ENCODE results near the gene ZFYVE27.

ZFYVE27 gene

DNA sequence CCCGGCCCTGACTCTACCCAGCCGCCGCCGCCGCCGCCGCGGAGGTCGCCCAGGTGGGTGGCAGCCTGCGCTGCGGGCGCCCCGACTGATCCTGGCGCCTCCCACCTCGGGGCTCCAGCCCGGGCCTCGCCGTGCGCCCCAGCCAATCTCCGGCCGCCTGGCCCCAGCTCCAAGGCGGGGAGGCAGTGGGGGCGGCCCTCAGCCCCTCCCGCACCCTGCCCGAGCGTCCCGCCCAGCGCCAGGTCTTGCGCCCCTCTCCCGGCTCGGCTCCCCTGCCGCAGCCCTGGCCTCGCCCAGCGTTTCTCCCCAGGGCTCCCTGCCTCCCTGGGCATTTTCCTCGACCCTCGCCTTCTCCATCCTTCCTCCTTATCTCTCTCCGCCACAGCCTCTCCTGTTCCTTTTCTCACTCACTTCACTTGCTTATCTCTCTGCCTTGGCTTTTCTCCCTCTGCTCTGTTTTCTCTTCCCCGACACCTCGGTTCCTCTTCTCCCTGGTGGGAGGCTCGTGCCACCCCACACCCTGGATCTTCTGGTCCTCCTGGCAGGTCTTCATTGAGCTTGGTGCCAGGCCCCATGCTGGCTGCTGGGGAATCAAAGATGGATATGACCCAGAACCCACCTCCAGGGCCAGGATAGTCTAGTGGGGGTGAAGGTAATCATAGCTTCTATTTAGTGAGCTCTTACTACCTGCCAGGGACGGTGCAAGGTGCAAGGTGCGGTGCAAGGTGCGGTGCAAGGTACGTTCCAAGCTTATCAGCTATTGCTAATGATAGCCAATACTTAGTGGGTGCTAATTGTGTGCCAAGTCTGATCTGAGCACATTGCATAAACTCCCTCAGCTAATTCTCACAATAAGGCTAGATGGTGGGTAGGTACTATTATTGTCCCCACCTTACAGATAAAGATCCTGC, 35.2 kb downstream of the ZFYVE27 start, which contains the start of gene SFRP5:
Gene SFRP5 (minus strand): TSS at position 87 of the 911 bp plus-strand sequence. CDS start 166 bp downstream, outside the sequence.
- no peak for DNase-seq

DNA sequence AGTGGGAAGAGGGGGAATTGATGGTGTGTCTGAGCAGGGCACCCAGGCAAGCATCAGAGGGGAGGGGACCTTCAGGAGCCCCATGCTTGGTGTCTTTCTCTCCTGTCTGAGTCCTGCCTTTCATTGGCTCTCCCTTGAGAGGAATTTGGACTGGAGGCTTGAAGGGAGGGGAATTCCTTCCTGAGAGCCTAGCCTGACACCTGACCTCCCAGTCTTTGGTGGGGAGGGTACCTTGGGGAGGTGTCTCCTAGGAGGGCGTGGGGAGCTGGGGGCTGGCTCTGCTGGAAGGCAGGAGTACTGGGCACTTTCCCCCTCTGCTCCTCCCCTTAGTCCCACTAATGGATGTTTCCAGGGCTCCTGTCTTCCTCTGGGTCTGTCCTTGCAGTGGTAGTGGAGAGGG, 36.2 kb downstream of the ZFYVE27 start:
- DNase-seq: no peak

DNA sequence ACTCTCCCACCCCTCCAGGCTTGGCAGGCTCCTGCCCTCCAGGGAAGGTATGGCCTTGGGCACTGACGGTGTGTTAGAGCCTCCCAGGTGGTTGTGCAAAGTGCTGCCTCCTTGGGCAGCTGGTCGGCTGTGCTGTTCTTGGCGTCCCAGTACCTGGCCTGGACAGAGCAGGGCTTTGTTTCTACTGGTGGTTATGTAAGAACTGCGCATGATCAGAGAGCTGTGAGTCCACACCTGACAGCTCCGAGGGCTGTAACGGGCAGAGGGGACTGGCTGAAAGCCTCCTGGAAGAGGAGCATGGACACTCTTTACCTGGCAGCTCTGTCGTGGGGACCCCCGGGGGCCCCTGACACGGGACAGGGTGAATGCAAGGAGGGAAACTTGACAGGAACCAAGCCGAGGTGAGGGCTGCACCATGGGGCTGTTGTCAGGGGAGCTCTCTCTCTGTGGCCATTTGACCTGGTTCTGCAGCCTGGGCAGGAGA, 37.9 kb downstream of the ZFYVE27 start:
- no peak for DNase-seq

DNA sequence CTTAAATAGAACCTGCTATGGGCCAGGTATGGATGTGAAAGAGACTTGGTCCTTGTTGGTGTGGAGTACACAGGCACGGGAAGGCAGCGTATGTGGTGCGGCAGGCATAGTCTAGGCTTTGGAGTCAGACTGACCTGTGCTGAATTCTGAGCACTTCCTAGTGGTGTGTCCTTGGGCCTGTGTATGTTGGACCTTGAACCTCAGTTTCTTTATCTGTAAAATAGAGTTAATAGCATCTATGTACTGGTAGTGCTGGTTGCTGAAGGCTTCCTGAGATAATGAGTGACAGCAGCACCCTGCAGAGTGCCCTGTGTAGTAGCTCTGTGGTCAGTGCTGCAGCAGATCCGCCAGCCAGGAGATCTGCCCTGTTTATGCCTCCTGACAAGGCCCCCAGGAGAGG, 40.2 kb downstream of the ZFYVE27 start:
- DNase-seq: no peak

DNA sequence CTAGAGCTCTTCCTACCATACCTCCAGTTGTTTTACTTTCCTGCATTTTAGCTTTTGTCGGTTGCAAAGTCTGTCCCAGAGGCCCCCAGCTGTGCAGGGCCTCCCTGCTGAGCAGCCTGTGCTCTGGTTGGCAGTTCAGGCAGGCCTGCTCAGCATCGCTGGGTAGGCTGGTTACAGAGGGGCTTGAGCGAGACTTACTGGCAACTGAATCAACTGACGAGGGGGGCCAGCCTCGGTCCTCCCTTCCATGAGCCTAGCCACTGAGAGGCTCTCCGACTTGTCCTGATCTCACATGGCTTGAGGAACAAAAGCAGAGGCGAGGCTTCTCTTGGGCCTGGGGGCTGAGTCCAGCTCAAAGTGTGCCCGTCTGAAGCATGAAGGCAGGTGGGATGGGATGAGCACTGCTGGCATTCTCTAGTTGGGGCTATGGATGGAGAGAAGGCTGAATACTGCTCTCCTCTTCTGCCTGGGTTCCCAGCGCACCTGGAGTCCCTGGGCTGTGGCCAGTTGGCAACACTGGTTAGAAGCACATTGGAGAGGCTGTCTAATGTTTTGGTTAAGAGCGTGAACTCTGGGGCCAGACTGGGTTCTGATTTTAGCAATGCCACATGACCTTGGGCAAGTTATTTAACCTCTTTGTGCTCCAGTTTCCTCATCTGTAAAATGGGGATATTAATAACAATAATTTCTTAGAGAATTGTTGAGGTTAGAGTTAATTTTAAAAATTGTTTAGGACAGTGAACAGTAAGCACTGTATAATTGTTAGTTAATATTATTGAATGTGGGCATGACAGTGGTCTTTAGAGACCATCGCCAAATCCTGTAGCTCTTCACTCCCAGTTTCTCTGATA, 41.7 kb downstream of the ZFYVE27 start:
- DNase-seq: no peak

DNA sequence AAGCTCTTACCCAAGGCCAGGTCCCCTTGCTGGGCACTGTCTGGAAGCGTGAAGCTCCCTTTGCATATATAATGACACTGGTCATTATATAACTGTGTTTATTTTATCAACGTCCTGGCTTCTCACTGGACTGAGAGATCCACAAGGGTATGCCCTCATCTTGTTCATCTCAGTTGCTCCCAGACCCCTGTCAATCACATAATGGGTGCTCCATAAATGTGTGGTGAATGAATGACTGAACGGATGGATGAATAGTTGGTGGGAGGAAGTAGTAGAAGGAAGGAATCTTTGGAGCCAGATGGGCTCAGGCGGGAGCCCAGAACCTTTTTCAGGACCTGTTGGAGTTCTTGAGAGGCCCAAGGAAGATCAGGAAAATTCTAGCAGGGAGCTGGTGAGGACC, 42.6 kb downstream of the ZFYVE27 start:
- no peak for DNase-seq

DNA sequence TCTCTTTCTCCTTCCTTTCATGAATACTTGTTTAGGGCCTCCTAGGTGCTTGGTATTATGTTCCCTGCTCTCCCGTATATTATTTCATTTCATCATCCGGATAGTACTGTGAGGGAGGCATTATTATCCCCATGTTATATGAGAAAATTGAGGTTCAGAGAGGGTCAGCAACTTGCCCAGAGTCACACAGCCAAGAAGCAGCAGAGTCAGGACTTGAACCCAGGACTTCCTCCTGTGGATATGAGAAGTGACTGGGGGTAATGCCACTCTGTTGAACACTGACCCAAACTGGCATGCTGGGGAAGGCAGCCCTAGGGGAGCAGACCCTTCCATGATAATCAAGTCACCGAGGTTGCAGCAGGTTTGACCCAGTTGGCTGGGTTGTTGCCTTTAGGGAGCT, 43.0 kb downstream of the ZFYVE27 start:
- DNase-seq: no peak

DNA sequence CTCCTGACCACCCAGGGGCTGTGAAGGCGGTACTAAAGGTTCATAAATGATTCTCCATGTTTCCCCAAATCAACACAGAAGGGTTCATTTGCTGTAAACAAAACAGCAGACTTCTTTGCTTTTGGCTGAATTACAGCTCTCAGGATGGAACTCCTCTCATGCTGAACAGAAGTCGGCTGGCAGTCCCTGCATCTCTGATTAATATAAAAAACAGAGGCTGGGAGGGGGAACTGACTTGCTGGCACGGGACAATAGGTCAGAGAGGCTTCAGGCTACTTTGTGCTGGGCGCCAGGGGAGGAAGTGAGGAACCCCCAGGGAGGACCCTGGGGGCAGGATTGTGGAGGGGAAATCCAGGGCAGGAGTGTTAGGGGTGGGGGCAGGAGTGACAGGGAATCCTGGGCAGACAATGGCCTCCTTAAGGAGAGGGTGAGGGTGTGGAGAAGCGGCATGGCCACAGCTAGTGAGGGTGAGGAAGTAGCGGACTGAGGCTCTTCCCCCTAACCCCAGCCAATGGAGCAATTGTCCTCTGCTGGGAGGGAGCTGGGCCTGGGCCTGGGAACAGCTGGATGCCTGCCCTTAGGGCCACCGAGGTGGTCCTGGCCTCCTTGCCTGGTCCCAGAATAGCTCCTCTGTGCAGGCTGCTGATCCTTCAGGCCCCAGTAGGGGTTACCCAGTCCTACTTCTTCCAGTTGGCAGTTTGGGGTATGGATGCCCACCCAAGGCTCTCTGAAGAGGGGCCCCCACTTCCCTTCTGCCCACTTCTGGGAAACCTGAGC, 44.1 kb downstream of the ZFYVE27 start:
- DNase-seq: no peak

DNA sequence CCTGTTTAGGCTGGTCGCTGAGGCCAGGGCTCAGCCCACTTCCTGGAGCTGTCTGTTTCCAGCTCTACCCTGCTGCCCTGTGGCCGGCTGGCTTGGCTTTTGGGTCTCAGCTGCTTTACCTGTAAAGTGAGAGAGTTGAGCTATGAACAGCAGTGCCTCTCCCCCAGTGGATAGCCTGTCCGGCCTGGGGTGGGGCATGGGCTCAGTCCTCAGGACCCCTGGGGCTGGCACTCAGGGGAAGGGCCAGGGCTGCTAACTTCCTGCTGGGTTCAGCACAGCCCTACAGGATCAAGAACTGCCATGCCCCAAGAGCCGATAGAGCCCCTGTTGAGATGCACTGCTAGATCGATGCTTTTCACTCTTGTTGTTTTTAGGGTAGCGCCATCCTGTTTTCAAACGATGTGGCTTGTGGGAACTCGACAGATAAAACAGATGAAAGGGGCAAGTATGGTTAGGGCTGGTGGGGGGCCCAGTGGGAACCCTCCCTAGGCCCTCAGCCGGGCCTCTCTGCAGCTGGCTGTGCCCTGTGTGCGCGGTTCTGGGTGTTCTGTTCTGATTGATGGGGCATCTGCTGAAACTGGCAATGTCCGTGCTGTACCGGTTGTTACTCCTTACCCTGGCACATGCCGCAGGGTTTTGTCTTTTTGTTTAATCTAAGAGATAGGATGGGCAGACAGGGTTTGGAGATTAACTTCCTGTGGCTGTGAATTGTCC, 44.8 kb downstream of the ZFYVE27 start:
- DNase-seq: no peak

DNA sequence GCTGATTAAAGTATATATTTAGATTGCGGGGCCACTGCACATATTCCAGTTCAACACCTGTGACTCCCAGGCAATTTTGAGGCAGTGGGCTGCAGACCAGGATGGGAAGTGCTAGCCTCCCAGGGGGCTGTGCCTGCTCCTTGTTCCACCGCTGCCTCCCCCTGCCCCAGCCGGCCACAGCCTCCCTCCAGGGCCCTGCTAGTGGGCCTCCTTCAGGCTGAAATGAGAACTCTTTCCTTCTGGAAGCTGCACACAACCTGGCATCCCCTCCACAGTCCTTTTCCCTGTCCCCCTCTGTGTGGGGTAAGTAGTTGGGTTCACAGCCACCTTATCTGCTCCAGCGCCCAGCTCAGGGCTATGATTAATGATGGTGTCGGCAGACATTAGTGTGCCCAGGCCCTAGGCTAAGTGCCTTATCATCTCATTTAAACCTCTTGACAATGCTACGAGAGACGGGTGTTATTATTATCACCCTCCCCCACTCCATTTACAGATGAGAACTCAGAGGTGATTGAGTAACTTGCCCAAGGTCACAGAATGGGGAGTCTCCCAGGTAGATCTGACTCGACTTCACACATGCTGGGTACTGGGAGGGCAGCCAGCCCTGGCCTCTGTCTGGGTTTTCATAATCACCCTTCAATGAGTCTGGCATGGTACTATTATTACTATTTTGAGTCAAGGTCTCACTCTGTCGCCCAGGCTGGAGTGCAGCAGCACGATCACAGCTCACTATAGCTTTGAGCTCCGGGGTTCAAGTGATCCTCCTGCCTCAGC, 45.7 kb downstream of the ZFYVE27 start:
- no peak for DNase-seq

DNA sequence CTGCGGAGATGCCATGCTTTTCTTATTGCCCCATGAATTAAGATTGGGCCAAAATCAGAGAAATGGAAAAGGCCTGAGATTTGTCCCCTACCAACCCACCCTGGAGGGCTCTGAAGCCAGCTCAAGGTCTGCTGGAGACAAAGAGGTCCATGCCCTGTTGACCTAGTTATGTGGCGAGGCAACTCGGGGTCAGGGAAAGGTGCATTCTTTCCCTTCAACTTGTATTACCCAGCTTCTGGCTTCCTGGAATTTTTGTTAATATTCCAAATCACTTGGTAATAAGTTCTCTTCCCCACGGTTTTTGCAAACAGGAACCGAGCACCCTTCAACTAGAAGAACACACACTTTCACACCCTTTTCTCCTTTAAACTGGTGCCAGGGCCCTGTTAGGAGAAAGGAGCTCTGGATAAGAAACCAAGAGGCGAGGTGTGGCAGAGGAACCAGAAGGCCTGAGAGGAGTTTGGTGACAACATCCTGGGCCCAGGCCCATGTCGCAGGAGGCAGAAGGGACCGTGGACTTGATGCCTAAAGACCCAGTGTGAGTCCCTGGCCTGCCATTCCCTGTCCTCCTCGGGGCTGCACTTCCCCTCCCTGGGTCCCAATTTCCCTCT, 47.4 kb downstream of the ZFYVE27 start:
- DNase-seq: no peak

DNA sequence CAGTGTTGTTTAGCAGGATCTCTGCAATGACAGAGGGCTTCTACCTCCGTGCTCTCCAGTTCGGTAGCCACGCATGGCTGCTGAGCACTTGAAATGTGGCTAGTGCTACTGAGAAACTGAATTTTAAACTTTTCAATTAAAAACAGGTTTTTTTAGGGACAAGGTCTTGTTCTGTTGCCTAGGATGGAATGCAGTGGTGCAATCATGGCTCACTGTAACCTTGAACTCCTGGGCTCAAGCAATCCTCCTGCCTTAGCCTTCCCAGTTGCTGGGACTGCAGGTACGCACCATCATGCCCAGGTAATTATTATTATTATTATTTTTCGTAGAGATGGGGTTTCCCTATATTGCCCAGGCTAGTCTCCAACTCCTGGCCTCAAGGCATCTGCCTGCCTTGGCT, 48.3 kb downstream of the ZFYVE27 start:
- DNase-seq: no peak

DNA sequence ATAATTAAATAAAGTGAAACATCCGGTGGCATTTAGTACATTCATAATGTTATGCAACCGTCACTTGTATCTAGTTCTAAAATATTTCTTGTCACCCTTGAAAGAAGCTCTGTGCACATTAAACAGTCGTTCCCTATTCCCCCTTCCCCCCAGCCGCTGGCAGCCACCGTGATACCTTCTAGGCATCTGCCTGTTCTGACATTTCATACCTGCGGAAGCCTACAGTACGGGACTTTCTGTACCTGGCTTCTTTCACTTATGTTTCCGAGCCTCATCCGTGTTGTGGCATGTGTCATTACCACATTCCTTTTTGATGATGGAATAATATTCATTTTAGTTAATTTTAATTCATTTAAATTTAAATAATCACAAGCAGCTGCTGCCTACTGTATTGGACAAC, 48.8 kb downstream of the ZFYVE27 start:
- no peak for DNase-seq

DNA sequence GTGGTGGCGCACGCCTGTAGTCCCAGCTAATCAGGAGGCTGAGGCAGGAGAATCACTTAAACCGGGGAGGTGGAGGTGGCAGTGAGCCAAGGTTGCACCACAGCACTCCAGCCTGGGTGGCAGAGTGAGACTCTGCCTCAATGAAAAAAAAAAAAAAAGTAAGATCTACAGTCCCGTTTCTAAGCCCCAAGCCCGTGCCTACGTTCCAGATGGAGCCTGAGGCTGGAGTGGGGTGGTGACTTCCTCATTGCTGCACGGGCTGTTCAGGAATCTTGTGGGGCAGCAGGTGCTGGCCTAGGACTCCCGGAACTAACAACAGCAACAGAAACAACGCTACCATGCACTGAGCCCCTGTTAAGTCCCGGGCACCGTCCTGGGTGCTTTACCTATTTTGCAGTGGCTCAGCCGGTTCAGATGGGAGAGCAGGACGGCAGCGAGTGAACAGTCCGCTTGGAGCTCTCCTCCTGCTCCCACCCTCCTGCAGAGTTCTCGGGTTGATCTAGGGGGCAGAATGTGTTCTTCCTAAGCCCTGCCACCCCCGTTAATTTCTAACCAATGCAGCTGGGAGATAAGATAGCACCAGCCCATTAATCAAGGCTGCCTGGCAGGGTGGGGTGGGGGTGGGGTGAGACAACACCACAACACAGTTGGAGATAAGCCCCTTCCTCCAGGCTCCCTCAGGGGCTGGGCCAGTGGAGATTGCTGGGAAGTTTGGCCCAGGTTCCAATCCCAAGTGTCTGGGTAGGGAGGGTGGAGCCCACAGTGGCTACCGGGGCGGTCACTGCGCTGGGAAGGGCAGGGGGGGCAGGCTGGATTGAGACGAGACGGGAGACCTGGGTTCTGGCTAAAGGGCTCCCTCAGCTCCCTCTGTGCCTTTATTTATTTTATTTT, 51.9 kb downstream of the ZFYVE27 start:
- no peak for DNase-seq

DNA sequence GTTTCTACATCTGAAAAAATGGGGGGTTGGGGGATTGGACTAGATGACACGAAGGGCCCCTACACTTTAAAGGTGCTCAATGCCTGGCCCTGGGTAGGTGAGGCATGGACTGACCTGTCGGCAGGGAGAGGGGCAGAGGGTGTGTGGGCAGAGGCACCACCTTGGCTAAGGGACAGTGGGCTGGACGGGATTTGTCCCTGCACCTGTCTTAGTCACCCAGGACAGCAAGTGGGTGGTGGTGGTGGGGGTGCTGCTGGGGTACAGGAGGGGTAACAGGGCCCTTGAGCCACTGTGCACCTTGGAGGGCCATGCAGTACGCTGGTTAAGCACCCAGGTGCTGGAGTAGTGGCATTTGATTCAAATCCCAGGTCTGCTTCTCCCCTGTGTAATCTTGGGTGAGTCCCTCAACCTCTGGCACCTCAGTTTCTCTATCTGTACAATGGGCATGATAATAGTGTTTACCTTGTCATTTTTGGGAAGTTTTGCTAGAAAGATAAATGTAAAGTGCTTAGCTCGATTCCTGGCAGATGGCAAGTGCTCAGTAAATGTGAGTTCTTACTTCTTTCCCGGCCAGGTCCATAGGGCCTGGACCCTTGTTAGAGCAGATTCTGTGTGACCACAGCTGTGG, 53.0 kb downstream of the ZFYVE27 start:
- no peak for DNase-seq

DNA sequence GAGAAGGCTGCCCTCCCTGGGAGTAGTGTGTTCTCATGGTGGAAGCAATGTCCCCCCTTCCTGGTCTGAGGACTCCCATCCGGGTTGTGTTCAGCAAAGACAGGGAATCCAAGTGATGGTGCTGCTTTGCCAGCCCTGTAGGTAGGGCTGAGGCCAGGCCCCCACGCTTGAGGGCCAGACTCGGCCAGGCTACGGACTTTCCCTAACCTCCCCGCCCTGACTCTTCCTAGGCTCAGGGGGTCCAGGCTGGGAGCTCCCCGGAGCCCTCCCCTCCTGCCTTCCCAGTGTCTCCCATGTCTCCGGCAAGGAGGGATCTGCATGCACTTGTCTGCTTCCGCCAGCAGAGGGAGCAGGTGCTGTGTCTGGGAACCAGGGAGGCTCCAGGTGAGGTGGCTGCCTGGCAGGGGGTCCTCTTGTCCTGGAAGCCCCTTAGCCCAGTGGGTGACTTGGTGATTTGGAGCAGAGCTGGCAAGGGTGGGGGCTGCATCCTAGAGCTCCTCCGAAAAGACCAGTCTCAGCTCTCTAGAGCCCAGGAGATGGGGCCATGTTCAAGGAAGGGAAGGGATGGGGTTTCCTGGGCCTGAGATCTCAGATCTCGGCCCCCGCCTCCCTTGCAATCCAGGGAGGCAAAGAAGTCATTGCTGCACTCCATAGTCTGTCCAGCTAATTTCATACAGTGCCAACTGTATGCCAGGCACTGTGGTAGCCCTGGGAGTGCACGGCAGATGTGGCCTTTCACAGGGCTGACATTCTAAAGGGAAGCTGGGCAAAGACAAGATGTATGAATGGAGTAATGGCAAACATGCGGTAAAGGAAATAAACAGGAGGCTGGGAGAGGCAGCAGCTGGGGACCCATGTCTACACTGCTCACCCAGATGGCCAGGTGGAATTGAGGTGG, 55.1 kb downstream of the ZFYVE27 start:
- peak; percentile 80 for DNase-seq

DNA sequence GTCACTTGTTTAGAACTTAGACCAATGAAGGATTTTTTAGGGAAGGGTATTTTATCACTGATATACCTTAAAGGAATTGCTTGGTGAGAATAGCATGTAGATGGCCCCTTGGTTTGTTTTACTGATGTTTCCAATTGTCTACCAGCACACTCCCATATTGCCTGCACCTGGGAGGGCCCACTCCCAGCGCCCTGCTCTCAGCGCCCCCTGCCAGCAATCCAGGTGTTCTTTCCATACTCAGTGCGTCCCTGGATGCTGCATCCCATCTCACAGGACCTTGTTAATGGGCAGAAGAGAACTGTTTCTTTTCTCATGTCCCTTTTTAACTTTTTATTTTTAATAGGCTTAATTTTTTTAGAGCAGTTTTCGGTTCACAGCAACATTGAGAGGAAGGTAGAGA, 59.0 kb downstream of the ZFYVE27 start:
- no peak for DNase-seq

DNA sequence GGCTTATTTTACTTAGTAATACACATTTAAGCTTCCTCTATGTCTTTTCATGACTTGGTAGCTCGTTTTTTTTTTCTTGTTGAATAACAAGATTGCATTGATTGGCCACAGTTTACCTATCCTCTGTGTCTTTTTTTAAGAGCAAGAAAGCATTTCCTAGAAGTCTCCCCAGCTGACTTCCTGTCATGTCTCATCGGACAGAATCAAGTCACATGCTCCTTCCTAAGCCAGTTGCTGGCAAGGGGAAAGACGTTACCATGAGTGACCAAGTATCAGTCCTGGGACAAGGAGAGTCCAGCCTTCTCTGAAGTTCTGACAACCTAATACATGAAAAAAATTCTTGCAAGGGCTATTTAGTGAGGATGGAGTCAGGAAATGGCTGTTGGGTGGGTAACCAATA, 59.7 kb downstream of the ZFYVE27 start:
- peak; percentile 15 for DNase-seq

Data from stimulated activated CD4-positive, alpha-beta T cell treated with anti-CD3 and anti-CD28 coated beads, Interleukin-15, amount 100 ng/mL, for 24 hours (primary cell).